SKM-1 (cell line): ENCODE measurements around the gene HSPA4.
"Not testable (repeated sequence)": the region's sequence is repeated elsewhere in the genome, so short reads cannot be mapped to it uniquely, and the experiment has no call there.

Experiments used
- DNase-seq: peaks from one replicate; lab custom pipeline; 2025; ENCODE audit not compliant: unreplicated experiment; lab: John Stamatoyannopoulos, UW

The HSPA4 gene

DNA sequence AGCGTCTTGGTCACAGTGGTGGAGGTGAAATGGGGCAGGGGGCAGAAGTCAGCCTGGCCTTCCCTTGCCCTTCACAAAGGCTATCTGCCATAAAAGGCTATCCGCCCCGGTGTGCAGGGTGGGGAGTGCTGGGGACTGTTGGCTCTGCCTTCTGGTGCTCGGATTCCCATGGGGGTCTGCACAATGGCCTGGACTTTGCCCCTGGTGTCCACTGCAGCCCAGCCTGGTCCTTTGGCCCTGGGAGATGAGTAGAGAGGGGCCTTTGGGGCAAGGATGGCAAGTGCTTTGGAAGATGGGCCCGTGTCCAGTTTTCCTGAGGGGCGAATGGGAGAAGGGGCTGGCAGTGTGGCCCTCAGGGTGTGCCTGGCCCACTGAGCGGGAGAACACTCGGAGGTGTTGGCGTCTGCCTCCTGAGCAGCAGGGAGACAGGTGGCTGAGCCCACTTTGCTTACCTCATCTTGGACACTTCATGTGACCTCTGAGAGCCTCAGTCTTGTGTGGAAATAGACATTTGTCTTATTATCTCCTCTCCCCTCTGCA is 69.9 kb downstream of the HSPA4 start:
- DNase-seq: no peak

DNA sequence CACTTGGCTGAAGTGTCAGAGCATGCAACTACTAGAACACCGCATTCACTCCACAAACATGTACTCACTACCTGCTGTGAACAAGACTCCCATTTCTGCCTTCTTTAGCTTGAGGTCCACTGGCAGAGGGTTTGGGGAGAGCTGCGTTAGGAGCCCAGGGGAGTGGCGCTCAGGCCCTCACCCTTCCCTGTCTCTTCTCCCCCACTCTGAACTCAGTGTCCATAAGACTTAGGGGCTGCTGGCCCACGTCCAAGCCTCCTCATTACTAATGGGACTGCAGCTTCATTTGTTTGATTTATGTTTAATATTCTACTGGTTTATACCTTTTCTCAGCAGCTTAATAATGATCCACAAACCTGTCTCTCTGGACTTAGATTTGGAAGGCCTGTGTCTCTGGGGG is 70.9 kb downstream of the HSPA4 start:
- no peak for DNase-seq

DNA sequence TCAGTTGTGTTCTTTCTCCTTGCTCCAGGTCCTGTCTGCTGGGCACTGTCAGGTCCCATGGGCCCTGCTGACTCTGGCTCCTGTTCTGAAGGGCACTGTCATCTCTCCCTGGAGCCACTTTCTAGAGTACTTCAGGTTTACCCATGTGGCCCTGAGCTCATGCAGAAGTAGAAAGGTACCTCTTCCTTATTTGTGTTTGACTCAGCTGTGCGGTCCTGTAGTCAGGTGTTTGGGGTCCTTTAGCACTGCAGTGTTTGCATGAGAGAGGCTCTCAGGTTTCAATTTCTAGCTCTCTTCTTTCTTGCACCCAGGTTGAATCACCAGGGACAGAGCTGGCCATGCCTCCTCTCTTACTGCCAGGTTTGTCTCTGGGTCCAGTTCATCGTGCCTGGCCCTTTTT is 71.5 kb downstream of the HSPA4 start:
- no peak for DNase-seq

DNA sequence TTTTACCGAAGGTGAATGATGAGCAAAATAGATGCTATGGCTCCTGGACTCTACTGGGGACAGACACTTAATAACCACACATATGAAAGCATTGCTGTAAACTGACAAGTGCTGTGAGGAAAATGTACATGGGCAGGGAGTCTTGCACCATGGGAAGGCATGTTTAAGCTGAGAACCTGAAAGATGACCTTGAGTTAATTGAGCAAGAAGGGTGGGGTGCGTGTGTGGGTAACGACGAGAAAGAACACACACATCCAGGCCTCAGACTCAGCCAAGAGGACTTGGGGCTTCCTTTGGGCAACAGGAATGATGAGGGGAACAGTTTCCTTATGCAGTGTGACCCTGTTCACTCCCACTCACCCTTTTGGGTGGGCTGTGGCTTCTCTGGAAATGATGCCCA is 73.1 kb downstream of the HSPA4 start:
- no peak for DNase-seq

DNA sequence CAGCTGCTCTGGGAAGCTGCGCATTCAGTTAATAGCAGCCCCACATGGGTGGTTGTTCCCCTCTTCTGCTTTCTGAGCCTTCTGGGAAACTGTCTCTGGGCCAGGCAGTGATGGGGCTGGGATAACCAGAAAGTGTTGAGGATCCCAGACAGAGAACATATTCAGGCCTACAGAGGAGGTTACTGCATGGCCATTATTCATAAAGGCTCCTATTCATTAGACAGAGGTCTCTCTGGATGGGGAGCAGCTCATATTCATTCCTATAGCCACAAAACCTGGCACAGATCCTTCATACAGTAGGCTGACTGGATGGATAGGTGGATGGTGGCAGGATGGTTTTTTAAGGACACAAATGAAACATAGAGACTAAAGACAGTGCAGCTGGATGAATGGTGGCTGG is 76.3 kb downstream of the HSPA4 start:
- DNase-seq: no peak

DNA sequence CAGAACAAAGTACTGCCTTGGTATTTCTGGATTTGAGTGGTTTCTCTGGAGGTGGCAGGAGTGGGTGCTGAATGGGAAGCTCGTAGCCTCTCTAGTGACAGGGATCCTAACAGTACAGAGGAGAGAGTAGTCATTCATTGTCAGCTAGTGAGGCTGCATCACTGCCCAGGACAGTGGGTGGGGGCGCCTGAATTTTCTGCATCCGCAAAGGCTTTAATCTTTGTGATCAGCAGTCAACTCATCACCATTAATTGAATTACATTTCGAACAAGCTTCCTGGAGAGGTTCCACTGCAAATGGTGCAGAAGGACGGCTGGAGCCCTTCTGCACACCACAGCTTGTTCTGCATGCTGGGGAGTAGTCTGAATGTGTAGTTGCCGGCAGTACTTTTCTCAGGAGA is 77.5 kb downstream of the HSPA4 start:
- DNase-seq: no peak

DNA sequence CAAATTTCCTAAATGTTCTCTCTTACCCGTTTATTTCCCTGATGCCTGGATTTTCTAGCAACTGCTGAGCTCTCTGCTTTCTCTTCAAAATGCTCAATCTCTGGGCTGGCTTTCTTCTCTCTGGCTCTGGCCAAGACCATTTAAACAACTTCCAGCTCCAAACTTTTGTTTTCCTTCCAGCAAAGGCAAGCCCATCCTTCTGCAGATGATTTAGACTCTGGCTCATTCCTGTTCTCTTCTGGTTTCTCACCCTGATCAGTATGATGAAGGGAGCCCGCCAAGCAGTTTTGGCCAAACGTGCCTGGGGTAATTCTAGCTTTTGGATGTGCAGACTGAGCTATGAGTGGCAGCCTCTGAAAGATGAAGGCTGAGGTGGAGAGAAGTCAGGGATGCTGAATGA is 78.1 kb downstream of the HSPA4 start:
- DNase-seq: no peak

DNA sequence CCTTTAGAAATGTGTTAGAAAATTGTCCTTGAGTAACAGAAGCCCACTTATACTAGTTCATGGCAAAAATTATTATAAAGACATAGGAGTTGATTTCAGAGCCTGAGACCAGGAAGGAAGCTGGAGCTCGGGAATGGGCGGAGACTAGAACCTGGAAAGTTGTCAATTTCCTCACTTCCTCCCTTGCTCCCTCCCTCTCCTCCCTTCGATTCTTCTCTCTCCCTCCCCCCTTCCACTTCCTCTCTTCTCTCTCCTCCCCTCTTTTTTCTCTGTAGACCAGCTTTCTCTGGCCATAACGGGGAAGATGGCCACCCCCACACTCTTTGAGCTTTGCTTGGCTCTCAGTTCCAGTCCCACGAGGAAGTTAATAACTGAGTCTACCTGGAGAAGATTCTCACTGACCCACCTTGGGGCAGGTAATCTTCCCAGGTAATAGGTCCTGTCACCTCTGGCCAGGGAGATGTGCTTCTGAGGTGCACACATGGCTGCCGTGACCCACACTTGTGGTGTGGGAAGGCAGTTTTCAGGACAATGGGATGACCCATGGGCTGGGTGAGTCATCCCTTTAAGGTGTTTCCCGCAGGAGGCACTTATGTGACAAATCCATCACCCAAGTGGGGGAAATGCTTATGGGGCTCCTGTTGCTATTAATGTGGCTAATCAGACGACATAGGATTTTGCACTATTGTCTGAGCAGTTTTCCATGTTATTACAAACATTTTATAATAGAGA is 78.7 kb downstream of the HSPA4 start:
- DNase-seq: no peak

DNA sequence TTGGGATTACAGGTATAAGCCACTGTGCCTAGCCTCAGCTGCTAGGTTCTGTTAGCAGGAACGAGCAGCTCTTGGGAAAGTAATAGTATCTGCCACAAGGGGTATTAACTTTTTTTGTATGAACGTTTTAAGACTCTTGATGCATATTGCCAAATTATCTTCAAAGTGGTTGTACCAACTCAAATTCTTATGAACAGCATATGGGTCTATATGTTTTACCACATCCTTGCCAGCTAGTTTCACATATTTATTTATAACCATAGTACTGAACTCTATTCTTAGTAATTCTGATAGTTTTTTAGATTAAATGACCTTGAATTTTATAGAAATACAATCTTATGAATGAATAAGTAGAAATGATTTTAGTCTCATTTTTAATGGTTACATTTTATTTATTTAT is 80.9 kb downstream of the HSPA4 start:
- no peak for DNase-seq

DNA sequence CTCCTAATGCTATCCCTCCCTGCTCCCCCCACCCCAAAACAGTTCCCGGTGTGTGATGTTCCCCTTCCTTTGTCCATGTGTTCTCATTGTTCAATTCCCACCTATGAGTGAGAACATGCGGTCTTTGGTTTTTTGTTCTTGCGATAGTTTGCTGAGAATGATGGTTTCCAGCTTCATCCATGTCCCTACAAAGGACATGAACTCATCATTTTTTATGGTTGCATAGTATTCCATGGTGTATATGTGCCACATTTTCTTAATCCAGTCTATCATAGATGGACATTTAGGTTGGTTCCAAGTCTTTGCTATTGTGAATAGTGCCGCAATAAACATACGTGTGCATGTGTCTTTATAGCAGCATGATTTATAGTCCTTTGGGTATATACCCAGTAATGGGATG is 81.4 kb downstream of the HSPA4 start:
- DNase-seq: not testable (repeated sequence)

DNA sequence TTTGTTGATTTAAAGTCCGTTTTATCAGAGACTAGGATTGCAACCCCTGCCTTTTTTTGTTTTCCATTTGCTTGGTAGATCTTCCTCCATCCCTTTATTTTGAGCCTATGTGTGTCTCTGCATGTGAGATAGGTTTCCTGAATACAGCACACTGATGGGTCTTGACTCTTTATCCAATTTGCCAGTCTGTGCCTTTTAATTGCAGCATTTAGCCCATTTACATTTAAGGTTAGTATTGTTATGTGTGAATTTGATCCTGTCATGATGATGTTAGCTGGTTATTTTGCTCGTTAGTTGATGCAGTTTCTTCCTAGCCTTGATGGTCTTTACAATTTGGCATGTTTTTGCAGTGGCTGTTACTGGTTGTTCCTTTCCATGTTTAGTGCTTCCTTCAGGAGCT is 85.1 kb downstream of the HSPA4 start:
- not testable (repeated sequence) for DNase-seq

DNA sequence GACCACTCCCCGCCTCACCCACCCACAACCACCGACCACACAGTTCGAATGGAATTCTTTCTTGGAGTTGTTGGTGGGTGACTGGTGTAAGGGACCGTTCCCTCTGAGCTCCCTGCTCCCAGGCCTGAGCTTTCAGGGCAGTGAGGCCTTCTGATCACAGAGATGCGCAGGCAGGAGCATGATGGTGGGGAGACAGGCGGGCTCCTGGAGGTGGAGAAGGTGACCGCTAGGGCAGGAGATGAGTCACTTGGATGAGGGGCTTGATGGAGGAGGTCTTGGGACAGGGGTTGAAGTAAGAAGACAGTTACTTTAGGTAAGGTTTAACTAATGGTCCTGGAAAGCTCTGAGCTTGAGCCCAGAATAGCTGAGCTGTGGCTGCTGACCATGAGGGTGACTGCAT is 88.5 kb downstream of the HSPA4 start:
- DNase-seq: no peak

DNA sequence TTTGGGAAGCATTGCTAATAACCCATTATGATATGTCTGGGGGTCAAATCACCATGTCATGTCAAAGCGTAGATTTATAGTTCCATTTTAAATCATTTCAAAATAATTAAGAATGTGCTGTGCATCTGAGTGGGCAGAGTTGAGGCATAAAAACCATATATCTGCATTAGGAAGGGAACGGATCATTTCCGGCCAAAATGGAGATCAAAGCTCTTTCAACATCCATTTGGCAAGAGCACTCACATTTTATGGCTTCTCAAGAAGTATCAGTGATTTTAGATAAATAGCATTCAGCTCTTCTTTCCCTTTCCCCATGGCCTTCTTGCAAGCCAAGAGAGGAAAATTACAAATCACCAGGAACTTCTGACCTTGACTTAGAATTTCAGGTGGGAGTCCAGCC is 89.9 kb downstream of the HSPA4 start:
- no peak for DNase-seq

DNA sequence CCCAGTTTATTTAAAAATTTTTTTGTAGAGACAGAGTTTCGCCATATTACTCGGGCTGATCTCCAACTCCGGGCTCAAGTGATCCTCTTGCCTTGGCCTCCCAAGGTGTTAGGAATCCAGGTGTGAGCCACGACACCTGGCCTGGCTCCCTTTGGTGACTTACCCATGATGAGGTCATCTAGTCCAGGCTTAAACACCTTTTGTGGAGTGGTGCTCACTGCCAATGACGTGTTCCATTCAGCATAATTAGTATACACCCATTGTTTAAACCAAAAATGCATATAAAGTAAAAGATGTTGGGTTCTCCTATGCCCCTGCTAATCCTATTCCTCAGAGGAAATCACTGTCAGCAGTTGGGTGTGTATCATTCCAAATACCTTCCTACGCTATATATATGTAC is 91.0 kb downstream of the HSPA4 start:
- no peak for DNase-seq

DNA sequence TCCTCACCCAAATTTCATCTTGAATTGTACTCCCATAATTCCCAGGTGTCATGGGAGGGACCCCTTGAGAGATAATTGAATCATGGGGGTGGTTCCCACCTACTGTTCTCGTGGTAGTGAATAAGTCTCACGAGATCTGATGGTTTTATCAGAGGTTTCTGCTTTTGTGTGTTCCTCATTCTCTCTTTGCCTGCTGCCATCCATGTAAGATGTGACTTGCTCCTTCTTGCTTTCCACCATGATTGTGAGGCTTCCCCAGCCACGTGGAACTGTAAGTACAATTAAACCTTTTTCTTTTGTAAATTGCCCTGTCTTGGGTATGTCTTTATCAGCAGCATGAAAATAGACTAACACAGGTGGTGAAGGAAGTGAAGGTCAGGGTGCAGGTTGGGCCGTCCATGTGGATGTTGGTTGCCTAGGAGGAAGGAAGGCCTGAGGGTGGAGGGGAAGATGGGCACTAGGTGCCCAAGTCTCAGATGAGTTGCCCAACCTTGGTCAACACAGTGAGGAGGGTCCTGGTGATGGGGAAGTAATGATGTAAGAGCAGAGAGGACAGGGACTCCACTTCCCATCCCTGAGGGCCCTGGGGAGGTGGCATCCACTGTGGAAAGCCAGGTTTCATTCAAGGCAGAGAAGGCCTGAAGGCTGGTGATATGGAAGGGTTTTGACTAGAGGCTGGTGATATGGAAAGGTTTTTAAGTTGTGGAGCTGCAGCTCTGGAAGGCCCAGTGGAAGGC is 92.6 kb downstream of the HSPA4 start:
- DNase-seq: no peak

DNA sequence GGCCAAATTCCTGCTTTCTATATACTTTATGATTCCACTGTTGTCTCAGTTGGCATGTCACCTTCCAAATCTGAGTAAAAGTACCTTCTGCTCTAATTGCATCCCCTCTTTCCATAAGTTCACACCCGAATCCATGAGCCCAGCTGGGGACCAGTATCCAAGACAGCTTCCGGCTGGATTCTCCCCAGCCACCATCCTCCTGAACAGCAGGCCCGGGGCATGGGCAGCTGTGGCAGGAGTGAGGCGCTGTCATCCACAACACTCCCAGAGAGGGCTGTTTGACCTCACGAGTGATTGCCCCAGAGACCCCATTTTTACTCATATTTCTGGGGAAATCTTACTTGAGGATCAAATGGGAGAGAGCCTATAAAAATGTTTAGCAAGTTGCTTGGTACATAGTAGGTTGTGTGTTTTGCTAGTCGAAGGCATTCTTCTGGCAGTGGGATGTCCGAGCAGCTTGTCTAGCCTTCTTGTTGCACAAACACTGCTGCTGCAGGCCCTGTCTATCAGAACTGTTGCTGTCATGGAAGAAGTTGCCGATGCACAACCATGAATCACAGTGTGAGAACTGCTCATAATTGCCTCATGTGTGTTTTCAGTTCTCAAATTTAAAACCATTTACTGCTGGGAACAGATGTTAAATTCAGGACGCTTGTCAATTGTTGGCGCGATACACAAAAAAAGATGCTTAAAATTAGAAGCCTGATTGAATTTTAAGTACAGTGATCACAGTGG is 93.8 kb downstream of the HSPA4 start:
- DNase-seq: no peak

DNA sequence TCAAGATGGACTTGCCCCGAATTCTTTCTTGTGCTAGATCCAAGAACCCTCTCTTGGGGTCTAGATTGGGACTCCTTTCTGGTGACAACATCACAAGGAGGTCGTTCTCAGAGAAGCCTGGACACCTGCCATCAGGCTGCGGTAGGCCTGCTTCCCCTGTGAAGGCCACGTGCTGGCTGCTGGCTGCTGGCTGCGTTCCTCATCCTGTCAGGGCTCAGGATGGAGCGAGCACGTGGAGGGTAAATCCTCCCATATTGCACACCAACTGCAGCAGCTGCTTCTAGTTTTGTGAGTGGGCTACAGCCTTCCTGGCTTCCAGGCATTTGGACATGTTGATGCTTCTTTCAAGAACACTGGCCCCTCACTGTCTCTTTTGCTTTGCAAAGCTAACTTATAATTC is 95.6 kb downstream of the HSPA4 start:
- DNase-seq: no peak

DNA sequence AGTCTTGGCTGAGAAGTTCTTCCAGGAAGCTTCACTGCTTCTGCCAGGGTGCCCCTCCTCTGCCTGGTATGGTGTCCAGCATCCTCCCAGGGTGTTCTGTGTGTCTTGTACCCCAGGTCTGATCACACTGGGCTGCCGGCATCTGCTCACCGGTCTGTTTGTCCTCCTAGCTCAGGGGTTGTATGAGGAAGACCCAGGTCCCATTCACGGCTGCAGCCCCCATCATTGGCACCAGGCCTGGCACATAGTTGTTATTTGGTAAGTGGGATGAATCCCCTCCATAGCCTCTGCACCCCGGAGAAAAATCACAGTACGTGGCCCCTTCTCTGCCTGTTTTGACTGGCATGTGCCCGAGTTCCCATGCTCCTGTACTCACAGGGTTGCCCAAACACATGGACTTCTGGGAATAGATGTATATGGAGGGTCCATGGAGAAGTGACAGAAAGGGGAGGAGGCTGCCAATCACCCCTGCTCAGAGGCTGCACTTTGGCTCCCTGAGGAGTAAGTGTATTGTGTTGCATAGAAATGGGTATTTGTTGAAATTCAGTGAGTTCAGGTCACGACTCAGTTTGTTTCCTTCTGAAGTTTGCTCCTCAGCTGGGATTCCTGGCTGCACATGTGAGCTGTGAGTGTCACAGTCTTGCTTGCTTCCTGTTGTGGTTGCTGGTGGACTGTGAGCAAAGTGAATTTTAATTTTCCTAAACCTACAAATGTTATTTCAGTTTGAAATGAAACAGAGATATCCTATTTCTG is 96.2 kb downstream of the HSPA4 start:
- DNase-seq: no peak

DNA sequence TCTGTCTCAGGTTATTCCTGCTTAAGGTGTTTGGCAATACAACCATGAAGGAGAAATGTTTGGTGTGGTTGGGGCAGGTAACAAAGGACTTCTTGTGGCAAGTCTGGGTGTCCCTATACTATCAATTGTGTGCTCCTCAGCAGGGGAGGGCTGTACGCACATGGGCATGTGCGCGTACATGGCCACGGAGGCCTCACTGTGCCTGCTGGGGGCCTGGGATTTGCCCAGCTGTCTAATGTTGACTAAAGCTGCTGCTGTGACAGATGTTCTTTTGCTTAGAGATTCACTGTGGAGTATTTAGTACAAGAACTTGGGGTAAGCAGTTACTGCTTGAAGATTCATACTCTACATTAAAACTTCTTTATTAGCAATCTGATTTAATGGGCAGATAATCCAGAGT is 97.5 kb downstream of the HSPA4 start:
- no peak for DNase-seq

DNA sequence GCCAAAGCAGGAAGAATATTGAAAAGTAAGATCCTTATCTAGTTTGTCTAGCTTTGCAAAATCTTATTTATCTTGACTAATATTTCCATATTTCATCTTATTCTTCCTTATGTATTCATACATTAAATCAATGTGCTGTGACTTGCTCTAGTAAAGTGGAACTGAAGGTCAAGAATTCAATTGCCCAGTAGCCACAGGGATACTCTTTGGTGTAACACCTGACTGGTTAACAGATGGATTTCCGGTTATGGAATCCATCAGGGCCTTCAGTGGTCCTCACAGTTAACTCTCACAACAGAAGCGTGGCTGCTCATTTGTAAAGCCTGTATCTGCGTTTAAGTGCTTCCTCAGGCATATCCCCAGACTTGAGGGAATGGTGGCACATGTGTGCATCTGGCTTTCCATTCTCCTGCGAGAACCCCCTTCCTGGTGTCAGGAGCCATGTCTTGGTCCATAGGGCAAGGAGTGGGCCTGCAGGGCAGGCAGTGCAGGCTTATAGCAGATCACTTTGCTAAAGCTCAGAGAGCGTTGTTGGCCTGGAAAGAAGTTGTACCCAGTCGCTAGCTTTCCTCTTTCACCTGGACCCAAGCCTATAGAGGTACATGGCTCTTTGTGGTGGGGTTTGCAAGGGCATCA is 99.2 kb downstream of the HSPA4 start:
- DNase-seq: no peak
